Left ventricle myocardium superior (tissue), 1 donor: ENCODE results near the gene ZYX. TPM values are rescaled to one million over a fixed set of nuclear protein-coding genes. Genes with fewer than 3 reads are reported as not detected.

Source experiments
- ATAC-seq: fragments of 200-7000 bp; cut with Tn5 transposase; one replicate; pipeline ENCODE4 v1.9.1; 2020; ENCODE audit warnings: mild to moderate bottlenecking, moderate library complexity
- DNase-seq: peaks from one replicate; pipeline ENCODE4 v3.0.0-alpha.2; 2020
- intact Hi-C: fragments of 100-400 bp; cut with micrococcal nuclease; formaldehyde crosslinking; loops from one replicate; pipeline ENCODE4 v1.11.0; 2022
- long read RNA-seq: library from polyadenylated mRNA; unstranded; transcript quantifications from one replicate; pipeline ENCODE4 v2.0.0, GENCODE V29; 2021
- total RNA-seq: library from RNA; stranded (reverse); fragmentation: NEBNext Ultra II Directional; extraction: Animal tissue kit (Norgen Biotek cat#: 25700); gene quantifications from one replicate; pipeline ENCODE4 v1.2.1, GENCODE V29; 2021
- donor health status: DM: no; HTN: yes; CAD: no; lungs with severe emphysema.

The ZYX gene, protein sequence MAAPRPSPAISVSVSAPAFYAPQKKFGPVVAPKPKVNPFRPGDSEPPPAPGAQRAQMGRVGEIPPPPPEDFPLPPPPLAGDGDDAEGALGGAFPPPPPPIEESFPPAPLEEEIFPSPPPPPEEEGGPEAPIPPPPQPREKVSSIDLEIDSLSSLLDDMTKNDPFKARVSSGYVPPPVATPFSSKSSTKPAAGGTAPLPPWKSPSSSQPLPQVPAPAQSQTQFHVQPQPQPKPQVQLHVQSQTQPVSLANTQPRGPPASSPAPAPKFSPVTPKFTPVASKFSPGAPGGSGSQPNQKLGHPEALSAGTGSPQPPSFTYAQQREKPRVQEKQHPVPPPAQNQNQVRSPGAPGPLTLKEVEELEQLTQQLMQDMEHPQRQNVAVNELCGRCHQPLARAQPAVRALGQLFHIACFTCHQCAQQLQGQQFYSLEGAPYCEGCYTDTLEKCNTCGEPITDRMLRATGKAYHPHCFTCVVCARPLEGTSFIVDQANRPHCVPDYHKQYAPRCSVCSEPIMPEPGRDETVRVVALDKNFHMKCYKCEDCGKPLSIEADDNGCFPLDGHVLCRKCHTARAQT
- 73.9 TPM for total RNA-seq
- long read RNA-seq, transcript ZYX-201 (10 exons, 2,493 nt), result major isoform, 8 of 58 reads
- long read RNA-seq, partial matches to known transcripts, result 40 of 58 reads
- long read RNA-seq, other reads (novel, unspliced or antisense), result 10 of 58 reads

- ATAC-seq, result peak; percentile 93
- intact Hi-C loops, result no loop called here
- peak; percentile 97 for DNase-seq
These were observed at the start of gene ZYX for GRCh38 chr7:143380646-143381426. TSS of gene ZYX (plus strand) at chr7:143381345. CDS start at chr7:143381572, 227 bp downstream.

GRCh38 chr7:143334244-143334643 lies 46.9 kb upstream of the ZYX start:
- DNase-seq (no peak), ATAC-seq (no peak)
- intact Hi-C loops, result no loop called here

GRCh38 chr7:143337216-143337615 lies 43.9 kb upstream of the ZYX start:
- ATAC-seq (no peak), DNase-seq (no peak)
- intact Hi-C loops, result no loop called here

DNA sequence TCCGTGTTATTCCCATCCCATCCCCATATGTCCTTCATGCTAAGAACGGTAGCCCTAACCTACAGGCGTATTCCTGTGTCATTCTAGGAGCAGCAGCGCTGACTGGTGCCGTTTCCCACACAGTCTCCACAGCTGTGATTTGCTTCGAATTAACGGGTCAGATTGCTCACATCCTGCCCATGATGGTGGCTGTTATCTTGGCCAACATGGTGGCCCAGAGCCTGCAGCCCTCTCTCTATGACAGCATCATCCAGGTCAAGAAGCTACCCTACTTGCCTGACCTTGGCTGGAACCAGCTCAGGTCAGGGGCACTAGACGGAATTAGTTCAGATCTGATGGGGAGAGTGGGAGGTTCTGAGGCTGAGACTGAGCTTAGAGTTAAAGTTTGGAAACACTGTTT lies 39.3 kb upstream of the ZYX start:
- ATAC-seq (no peak), DNase-seq (no peak)
- intact Hi-C loops, result no loop called here

DNA sequence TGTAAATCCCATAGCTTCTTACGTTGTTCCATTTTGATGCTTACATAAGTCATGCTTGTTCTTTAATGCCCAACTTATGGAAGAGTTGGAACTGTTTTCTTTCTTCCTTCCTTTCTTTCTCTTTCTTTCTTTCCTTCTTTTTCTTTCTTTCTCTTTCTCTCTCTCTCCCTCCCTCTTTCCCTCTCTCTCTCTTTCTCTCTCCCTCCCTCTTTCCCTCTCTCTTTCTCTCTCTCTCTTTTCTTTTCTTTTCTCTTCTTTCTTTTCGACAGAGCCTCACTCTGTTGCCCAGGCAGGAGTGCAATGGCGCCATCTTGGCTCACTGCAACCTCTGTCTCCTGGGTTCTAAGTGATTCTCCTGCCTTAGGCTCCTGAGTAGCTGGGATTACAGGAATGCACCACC lies 37.5 kb upstream of the ZYX start:
- ATAC-seq (no peak), DNase-seq (no peak)
- intact Hi-C loops, result no loop called here

DNA sequence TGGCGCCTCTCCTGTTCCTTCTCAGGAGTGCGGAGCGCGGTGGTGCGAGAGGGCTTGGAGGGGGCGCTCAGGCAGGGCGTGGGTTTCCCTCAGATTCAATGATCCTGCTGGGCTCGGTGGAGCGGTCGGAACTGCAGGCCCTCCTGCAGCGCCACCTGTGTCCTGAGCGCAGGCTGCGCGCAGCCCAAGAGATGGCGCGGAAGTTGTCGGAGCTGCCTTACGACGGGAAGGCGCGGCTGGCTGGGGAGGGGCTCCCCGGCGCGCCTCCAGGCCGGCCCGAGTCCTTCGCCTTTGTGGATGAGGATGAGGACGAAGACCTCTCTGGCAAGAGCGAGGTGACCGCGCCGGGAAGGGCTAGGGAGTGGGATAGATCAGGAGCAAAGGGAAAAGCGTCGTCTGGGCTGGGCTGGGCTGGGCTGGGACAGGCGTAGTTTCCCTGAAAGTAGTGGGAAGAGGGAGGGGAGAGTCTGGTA lies 35.7 kb upstream of the ZYX start:
- ATAC-seq, result peak; percentile 72
- intact Hi-C loops, result no loop called here
- DNase-seq, result peak; percentile 63

DNA sequence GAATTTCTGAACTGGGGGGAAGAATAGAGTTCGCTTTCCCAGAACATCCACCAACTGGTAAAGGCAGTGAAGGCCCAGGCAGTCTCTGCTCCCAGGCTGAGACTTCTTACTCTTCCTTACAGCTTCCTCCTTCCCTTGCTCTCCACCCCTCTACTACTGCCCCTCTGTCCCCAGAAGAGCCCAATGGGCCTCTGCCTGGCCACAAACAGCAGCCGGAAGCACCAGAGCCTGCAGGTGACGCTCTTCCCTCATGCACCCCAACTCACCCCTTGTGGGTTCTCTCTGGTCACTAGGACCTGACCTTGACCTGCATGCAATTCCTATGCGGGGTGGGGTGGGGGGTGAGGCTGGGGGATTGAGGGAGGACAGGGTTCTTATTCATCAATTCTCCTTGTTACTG lies 35.1 kb upstream of the ZYX start:
- DNase-seq (no peak), ATAC-seq (no peak)
- intact Hi-C loops, result no loop called here

GRCh38 chr7:143347950-143348349 lies 33.2 kb upstream of the ZYX start:
- ATAC-seq, result no peak
- DNase-seq, result no peak
- intact Hi-C loops, result no loop called here

GRCh38 chr7:143351060-143351459 lies 30.1 kb upstream of the ZYX start:
- DNase-seq, result no peak
- ATAC-seq, result no peak
- intact Hi-C loops, result no loop called here

- ATAC-seq (no peak), DNase-seq (no peak)
- intact Hi-C loops, result no loop called here
These were observed 29.6 kb upstream of the ZYX start for GRCh38 chr7:143351574-143351973.

- DNase-seq (no peak), ATAC-seq (no peak)
- intact Hi-C loops, result no loop called here
These were observed 28.6 kb upstream of the ZYX start for GRCh38 chr7:143352531-143353002.

- no peak for ATAC-seq
- intact Hi-C loops, result no loop called here
These were observed 26.8 kb upstream of the ZYX start for GRCh38 chr7:143354376-143354775.

GRCh38 chr7:143354965-143355364 lies 26.2 kb upstream of the ZYX start:
- intact Hi-C loops, result no loop called here
- ATAC-seq (no peak), DNase-seq (no peak)

More at GRCh38 chr7:143354376-143354775, 26.8 kb upstream of the ZYX start:
- DNase-seq, result no peak

- ATAC-seq (no peak), DNase-seq (no peak)
- intact Hi-C loops, result no loop called here
These were observed 25.4 kb upstream of the ZYX start for GRCh38 chr7:143355450-143356385.

DNA sequence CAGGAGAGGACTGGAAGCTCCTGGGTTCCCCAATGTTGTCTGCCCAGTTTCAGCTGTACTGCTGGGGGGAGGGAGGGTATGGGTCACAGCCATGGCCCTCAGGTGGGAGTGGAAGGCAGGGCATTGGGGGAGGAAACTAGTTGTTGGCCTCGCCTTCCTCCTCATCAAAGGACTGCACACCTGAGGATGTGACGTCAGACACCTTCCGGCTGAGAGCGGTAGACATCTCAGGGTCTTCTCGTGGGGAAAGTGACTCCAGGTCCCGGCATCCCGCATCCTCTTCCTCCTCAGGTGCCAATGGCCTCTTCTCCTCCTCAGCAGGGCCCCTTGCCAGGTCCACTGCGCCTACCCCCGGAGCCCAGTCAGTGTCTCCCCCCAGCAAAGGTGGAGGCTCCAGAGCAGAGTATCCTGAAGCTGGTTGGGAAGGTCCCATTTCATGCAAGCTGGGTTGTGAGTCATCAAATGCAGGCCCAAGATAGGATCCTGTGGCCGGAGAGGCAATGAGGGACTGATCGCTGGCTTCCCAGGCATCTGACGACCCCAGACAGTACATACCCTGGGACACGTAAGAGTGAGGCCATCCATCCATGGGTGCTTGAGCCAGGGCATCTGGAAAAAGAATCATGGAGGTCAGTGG lies 24.6 kb upstream of the ZYX start:
- ATAC-seq, result no peak
- intact Hi-C loops, result no loop called here

DNA sequence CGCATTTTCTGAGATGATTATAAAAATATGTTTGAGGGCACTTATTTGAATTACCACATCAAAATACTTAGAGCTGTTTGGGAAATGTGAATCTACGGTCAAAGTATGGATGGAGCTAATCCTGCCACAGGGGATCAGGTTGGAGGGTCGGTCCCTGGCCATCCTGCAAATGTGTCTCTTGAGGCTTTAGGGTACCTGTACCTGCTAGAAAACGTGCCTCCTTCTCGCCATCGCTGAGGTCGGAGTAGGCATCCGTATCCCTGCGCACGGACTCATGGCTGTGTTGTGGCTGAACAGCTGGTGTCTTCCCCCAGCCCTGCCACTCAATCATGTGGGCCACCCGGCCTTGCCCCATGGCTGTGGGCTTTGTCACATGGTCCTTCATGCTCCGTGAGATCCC lies 22.5 kb upstream of the ZYX start:
- intact Hi-C loops, result no loop called here
- ATAC-seq (no peak), DNase-seq (no peak)

More for the DNA sequence above, 24.6 kb upstream of the ZYX start:
- DNase-seq, result no peak

DNA sequence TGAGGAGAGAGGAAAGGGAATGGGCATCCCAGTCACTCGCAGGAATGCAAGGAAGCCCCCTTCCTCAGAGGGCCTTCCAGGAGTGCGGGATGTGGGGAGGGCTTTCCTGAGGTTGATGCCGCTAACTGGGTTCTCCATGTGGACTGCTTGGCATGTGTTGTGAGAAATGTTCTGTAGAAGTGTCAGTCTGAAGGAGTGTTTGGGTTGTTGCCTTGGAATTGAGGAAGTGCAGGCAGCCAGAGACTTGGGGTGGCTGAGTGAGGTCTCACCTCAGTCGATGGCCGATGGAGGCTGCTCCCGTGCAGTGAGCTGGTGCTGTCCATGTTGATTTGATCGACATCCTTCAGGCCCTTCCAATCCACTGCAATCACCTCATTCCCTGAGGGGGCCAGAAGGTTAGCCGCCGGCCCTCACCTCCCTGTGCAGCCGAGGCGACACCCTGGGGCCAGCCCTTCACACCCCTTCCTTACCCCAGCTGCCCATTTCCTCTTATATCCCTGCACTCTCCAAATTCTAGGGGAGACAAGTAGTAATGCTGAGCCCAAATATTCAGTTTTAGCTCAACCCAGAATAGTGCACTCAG lies 21.3 kb upstream of the ZYX start:
- intact Hi-C loops, result no loop called here
- DNase-seq (no peak), ATAC-seq (no peak)
